GM23248 (cell line): Measurements from ENCODE around the gene PLAAT2.

Experiments used
- EZH2 ChIP-seq: fragments of 200-600 bp; sonication (generic); IDR thresholded peaks from 2 replicates; pipeline ENCODE4 v1.6.1; 2018; ENCODE audit warnings: antibody characterized with exemption, mild to moderate bottlenecking; ENCODE audit not compliant: insufficient read depth, poor library complexity, severe bottlenecking
- EZH2phosphoT487 ChIP-seq: fragments of 200-600 bp; sonication (generic); IDR thresholded peaks from 2 replicates; pipeline ENCODE4 v1.6.1; 2018; ENCODE audit warnings: antibody characterized with exemption, moderate library complexity, mild to moderate bottlenecking, low read depth; ENCODE audit not compliant: insufficient read depth

DNA sequence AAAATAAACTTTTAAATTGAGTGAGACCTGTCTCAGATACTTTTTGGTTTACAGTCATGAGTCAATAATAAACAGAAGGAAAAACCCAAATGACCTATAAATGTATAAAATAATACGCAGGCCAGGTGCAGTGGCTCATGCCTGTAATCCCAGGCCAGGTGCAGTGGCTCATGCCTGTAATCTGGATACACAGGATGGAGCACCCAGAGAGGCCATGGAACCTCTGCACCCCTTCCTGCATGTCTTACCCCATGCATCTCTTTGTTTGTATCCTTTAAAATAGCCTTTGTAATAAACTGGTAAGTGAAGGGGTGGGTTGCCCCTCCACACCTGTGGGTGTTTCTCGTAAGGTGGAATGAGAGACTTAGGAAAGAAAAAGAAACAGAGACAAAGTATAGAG lies 35.5 kb downstream of the PLAAT2 start:
- no peak for TF ChIP-seq EZH2phosphoT487
- no peak for TF ChIP-seq EZH2
